NCI-H1092 (cell line): ENCODE results near the gene CELSR2.
A peak's percentile ranks its signal among the peaks of the same experiment; 100 is the strongest.
"Not testable (repeated sequence)": the region's sequence is repeated elsewhere in the genome, so short reads cannot be mapped to it uniquely, and the experiment has no call there.

Experiments used
- DNase-seq: peaks from one replicate; lab custom pipeline; 2025; lab: John Stamatoyannopoulos, UW

The CELSR2 gene, protein sequence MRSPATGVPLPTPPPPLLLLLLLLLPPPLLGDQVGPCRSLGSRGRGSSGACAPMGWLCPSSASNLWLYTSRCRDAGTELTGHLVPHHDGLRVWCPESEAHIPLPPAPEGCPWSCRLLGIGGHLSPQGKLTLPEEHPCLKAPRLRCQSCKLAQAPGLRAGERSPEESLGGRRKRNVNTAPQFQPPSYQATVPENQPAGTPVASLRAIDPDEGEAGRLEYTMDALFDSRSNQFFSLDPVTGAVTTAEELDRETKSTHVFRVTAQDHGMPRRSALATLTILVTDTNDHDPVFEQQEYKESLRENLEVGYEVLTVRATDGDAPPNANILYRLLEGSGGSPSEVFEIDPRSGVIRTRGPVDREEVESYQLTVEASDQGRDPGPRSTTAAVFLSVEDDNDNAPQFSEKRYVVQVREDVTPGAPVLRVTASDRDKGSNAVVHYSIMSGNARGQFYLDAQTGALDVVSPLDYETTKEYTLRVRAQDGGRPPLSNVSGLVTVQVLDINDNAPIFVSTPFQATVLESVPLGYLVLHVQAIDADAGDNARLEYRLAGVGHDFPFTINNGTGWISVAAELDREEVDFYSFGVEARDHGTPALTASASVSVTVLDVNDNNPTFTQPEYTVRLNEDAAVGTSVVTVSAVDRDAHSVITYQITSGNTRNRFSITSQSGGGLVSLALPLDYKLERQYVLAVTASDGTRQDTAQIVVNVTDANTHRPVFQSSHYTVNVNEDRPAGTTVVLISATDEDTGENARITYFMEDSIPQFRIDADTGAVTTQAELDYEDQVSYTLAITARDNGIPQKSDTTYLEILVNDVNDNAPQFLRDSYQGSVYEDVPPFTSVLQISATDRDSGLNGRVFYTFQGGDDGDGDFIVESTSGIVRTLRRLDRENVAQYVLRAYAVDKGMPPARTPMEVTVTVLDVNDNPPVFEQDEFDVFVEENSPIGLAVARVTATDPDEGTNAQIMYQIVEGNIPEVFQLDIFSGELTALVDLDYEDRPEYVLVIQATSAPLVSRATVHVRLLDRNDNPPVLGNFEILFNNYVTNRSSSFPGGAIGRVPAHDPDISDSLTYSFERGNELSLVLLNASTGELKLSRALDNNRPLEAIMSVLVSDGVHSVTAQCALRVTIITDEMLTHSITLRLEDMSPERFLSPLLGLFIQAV (N-terminal part only)

DNA sequence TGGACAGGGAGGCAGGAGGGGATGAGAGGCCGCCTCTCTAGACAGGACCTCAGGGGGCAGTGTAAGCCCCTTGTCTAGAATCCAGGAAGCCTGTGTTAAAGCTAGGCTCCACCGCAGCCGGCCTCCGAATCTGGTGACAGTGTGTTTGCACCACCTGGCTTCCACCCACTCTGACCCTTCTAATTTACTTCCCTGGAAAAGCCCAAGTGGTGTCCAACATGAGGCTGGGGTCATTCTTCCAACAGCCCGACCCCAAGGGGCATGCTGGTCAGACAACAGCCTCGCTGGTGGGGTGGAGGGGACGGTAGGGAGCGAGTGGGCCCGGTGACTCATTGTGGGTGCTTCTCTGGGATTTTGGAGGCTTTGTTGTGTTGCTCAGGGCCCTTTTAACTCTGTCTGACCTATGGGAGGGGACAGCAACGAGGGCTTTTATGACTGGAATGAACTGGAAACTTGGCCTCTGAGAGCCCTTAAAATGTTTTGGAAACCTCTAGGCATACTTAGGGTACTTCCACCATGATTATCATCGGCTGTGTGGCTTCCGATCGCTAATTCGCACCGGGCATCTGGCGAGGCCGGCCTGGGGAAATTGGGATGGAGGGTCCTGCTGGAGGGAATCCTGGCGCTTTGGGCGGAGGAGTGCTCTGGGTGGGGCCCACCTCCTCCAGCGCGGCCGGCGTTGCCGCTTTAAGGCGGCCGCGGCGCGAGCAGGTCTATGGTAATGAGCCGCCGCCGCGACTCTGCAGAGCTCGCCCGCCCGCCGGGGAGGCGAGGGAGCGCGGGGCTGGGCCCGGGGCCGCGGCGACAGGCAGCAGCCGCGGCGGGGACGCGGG, at the start of gene CELSR2:
Gene CELSR2 (plus strand): TSS at position 743 of the 833 bp plus-strand sequence. CDS start 541 bp downstream, outside the sequence.
- DNase-seq, result peak; percentile 59

DNA sequence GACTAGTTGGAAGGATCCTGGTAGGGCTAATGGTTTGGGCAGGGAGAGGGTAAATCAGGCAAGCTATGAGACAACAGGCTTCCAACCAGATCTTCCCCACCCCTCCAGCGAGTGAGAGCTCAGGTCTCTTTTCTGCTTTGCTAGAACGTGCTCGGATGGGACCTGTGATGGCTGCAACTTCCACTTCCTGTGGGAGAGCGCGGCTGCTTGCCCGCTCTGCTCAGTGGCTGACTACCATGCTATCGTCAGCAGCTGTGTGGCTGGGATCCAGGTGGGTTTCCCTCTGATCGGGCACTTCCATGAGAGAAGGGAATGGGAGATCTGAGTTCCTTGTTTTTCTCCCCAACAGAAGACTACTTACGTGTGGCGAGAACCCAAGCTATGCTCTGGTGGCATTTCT, 49.6 kb upstream of the CELSR2 start:
- DNase-seq, result no peak

DNA sequence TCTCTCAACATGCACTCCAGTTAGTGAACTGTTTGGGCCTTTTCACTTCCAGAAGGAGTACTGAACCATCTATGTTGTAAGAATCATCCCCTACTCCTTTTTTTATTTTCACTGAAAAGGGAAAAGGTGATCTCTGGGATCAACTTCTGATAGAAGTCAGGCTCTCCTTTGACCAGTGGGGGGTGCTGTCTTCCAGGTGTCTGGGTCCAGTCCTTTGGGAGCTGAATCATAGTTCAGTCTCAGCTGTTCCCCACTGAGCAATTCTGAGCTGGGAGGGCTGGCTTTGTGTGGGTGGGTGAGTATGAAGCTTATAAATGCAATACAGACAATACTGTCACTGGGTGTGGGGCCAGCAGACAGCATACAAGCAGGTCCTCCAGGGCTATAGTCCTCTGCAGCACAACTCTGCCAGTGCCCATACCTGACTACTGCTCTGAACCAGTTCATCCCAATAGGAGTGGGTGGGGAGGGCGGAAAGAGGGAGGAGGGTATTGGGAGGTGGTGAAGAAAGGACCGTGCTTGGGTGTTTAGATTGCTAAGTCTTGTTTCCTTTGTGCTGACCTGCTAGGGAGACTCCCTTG, 48.1 kb upstream of the CELSR2 start:
- no peak for DNase-seq

DNA sequence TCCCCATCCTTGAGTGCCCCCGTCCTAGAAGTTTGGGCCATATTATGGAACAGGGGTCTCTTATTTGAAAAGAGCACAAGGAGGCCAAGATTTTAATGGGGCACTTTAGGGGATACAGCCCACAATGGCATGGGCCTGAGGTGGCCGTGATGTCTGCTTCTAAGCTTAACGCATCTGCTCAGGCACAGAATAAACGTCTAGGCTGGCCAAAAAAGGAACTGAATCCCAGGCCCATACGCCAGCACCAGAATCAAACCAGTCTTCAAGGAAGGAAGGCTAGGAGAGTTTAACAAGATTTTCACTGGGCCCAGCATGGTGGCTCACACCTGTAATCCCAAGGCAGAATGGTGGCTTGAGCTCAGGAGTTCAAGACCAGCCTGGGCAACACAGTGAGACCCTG, 44.9 kb upstream of the CELSR2 start:
- DNase-seq, result no peak

DNA sequence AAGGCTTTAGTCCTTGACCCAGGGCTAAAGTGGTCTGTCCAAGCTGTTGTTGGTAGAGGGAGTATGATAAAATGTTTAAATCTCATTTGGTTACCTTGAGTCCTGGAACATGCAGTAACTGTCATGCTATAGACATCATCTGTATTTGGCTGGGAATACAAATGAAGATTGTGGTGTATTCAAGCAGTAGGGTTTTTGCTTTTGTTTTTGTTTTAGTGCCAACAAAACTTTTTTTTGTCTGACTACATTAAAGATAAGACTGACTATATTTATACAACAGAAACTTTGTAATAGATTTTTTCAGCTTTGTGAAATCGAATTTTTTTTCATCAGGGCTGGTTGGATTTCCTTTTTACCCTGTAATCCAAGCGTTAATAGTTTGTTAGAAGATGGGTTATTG, 43.0 kb upstream of the CELSR2 start:
- DNase-seq, result no peak

DNA sequence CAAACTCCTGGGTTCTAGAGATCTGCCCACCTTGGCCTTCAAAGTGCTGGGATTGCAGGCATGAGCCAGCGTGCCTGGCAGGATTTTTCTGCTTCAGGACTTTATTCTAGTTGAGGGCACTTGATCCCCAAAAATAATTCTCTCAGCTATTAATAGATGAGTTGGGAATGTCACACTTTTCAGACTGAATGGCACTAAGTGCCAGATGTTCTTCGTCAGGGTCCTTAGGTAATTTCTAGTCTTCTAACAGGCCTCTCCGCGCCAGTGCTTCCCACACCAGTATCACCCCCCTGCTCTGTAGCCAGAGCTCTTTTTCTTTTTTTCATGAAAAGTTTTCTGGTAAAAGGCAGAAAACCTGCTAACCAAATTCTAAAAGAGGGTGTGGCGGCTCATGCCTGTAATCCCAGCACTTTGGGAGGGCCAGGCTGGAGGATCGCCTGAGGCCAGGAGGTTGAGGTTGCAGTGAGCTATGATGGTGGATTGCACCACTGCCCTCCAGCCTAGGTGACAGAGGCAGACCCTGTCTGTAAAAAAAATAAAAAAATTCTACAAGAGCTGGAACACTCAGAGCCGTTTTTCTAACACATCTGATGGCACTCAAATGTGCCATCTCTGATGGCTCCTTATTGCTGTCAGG, 41.8 kb upstream of the CELSR2 start:
- no peak for DNase-seq

DNA sequence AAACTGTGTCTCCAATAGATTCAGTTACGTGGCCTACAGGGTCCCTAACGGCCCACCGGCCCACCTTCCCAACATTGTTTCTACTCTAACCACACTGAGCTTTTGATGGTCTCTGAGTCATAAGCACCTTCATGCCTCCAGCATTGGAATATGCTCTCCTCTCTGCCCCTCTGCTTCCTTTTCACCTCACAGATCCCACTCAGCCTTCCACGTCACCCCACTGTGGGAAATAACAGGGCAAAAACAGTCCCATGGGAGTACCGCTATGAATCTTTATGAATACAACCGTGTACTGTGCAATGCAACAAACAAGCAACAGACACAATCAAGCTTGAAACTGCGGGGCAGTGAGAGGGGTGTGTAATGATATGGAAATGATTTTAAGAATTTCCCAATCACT, 40.9 kb upstream of the CELSR2 start:
- DNase-seq, result no peak

DNA sequence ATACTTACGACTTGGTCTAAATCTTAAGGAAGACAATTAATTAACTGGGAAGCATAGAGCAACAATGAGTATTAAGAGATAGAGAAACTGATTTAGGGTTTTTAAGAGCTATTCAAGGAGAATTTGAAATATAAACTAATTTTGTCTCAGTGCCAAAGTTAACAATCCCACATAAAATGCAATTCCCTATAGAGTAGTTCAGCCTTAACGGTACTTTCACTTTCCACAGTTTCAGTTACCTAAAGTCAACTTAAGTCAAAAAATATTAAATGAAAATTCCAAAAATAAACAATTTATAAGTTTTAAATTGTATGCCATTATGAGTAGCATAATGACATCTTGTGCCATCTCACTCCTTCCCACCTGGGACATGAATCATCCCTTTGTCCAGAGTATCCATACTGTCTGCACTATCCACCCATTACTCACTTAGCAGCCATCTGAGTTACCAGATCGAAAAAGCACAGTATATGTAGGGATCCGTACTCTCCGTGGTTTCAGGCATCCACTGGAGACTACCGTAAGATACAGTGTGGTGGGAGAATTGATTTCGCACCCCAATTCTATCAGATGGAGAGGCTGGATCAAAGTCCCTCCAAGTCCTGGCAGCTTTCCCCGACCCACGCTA, 40.4 kb upstream of the CELSR2 start:
- no peak for DNase-seq

DNA sequence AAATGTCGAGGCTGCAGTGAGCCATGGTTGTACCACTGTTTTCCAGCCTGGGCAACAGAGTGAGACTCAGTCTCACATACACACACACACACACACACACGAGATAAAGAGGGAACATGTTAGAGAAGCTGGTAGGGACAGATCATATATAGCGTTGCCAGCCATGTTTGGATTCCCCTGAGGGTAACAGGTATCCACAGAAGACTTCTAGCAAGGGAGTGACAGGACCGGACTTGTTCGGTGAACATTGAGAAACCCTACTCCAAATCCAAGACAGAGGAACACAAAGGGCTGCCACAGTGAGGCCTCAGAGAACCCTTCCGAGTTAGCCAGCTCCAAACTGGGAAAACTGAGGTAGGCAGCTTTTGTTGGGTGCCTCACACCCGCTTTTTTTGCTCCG, 39.3 kb upstream of the CELSR2 start:
- no peak for DNase-seq

DNA sequence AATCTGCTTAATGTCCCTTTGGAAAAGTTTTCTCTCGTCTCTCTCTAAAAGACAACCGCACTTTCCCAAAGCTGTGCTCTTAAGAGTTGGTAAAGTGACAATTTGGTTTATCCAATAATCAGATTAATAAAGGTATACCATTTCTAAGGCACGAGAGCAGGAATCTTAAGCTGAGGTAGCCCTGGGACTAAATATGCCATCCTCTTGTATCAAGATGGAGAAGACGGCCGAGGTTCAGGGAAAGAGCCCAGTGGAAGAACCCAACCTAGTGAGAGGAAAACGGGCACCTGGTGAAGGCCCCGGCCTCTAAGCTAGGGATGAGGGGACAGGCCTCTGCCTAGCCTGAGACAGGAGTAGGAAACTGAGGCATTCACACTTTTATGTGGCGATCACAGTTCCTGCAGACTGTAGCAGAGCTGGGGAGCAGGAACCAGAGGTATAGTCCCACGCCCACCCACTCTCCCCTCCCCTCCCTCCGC, 36.0 kb upstream of the CELSR2 start:
- DNase-seq, result no peak

DNA sequence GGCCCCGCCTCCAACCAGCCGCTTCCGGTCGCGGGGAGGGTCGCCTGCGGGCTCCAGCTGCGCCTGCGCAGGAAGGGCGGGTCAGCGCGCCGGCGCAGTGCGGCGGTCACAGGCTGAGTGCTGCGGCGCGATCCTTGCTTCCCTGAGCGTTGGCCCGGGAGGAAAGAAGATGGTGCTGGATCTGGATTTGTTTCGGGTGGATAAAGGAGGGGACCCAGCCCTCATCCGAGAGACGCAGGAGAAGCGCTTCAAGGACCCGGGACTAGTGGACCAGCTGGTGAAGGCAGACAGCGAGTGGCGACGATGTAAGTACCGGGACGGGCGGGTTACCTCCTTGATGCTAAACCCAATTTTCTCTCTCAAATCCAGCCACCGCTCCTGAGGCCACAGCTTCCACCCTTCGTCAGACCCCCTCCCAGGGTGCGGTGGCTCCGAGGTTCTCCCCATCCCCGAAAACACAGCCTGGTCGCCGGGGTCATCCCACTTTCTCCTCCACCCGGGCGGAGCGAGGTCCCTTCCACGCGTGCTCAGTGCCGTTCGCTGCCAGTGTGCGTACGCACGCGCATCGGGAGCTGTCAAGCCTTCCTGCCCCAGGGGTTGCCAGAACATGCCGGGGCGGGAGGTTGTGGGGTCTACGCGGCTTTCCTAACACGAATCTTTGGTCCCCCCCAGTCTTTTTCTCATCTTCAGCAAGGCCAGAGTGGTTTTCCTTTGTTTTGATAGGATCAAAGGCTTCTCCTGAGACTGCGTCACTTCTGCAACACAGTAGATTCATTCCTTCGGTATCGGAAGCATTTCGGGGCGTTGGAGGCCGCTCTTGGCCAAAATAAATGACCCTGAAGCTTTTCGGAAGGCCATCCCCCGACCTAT, 35.3 kb upstream of the CELSR2 start, which contains the start of gene SARS1:
Gene SARS1 (plus strand): TSS at position 95 of the 870 bp plus-strand sequence. CDS start 75 bp downstream, at position 170.
- peak; percentile 87 for DNase-seq

DNA sequence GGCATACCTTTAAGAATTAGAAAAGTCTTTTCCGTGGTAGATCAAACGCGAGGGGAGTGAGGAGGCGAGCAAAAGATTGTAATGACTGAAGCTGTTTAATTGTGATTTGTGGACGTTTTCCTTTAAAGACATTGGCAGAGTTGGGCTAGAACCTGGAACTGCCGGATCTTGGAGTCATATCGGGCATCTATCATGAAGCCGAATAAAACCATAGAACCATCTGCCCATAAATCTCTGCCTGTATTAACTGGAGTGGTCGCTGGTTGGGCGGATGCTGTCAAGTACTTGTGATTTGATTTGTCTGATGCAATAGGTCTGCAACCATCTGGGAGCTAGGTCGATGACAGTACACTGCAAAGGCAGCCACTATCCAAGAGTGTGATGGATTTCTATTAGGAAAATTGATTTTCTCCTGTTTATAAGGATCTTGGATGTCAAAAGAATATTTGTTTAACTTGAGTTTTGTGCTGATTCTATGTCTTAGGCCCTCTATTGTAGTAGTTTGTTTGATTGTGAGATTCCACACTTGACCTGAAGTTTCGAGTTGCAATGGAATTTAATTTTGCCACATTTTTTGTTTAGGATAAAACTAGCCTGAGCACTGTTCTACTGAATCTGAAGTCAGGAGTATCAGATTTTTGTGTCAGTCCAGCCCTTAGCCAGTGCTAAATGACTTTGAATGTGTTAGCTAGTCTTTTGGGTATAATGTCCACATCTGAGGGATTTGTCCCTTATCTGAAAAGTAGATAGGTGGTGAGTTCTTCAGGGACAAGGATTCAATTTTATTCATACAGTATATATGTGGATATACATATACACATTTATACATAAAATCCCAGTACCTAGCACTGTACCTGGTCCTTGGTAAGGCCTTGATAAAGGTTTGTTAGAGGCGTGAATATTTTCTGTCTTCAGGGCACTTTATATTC, 34.4 kb upstream of the CELSR2 start:
- peak; percentile 17 for DNase-seq

DNA sequence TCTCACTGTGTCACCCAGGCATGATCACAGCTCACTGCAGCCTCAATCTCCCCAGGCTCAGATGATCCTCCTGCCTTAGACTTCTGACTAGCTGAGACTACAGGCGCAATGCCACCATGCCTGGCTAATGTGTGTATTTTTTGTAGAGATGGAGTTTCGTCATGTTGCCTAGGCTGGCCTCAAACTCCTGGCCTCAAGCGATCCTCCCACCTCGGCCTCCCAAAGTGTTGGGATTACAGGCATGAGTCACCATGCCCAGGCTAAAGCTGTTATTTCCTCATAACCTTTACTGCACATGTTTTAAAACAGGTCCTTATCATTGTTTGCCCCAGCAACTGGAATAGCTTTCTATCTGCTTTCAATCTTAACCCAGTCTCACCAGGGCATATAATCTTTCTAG, 32.7 kb upstream of the CELSR2 start:
- DNase-seq, result no peak

DNA sequence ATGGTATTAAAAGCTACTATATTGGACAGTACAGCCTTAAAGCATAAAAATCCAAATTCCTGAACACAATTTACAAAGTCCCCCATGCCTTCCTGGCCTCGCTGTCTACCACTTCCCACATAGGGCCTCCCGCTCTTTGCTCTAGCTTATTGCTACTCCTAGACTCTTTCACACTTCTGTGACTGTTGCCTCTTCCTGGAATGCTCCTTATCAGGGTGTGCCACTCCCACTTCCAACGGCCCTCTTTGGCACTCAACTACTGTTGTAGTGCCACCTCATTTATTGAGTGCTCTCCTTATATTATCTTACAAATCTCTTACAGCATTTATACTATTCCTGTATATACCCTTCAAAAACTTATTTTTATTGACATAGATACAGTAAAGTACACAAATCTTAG, 30.8 kb upstream of the CELSR2 start:
- no peak for DNase-seq

DNA sequence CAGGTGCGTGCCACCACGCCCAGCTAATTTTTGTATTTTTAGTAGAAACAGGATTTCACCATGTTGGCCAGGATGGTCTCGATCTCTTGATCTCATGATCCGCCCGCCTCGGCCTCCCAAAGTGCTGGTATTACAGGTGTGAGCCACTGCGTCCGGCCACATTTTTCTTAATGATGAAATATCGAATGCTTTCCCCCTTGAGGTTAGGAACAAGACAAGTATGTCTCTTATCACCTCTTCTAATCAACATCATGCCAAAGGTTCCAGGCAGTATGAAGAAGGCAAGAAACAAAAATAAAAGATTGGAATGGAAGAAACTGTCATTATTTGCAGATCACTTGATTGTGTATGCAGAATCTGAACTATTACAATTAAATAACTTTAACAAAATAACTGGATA, 28.1 kb upstream of the CELSR2 start:
- DNase-seq, result not testable (repeated sequence)

DNA sequence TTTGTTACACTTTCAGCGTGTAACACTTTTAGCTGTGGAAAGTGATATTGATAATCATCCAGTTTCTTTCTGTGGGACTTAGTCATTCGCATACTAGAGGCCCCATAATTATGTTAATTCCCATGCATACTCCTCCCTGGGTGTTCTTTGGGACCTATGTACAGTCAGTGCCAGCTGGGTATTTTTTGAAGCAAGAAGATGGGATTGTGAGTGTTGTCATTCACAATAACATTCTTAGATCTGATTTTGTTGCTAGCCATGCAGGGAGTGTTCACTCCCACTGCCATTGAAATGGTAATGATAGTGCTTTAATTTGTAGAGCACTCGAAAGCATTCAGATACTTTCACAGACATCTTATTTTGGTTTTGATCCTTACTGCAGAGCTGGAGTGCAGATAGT, 24.0 kb upstream of the CELSR2 start:
- DNase-seq, result no peak

DNA sequence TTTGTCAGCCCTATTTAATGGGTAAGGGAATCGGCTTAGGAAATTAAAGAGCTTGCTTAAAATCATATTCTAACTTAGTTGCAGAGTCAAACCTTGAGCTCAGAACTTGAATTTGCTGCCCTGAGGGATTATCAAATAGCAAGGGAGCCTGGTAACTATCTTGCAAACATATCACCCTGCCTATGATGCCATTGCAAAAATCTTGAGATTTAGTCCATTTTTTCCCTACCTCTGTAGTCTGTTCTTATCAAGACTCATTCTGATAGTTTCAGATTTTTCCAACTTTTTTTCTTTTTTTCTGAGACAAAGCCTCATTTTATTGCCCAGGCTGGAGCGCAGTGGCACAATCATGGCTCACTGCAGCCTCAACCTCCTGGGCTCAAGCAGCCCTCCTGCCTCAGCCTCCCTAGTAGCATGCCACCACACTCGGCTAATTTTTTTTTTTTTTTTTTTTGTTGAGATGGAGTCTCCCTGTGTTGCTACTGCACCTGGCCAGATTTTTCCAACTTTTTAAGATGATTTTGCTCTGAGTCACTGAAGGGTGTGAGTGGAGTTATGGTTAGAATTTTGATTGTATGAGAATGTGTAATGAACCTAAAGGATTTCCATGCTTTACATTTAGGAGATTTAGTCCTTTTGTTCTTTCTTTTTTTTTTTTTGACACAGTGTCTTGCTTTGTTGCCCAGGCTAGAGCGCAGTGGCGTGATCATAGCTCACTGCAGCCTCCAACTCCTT, 23.5 kb upstream of the CELSR2 start:
- no peak for DNase-seq
